ENCODE data around the gene GCFC2.

GCFC2 gene

DNA sequence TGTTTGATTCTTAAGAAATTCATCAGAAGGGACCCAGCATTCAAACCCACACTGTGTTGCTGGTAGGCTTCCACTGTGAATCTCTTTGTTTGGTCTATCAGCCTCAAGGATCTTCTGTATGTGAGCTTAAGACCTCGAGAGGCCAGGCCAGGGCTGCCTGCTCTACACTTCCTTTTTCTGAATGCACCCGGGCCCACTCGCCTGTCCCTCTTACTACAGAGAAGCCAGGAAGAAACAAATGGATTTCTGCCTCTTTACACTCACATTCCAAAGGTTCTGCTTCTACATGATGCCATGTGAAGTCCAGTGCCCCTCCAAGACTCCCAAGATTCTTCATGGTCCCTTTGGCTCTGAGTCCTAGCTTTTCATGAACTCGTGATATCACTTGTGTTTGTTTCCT lies 89.5 kb downstream of the GCFC2 start:
- no peak for DNase-seq

DNA sequence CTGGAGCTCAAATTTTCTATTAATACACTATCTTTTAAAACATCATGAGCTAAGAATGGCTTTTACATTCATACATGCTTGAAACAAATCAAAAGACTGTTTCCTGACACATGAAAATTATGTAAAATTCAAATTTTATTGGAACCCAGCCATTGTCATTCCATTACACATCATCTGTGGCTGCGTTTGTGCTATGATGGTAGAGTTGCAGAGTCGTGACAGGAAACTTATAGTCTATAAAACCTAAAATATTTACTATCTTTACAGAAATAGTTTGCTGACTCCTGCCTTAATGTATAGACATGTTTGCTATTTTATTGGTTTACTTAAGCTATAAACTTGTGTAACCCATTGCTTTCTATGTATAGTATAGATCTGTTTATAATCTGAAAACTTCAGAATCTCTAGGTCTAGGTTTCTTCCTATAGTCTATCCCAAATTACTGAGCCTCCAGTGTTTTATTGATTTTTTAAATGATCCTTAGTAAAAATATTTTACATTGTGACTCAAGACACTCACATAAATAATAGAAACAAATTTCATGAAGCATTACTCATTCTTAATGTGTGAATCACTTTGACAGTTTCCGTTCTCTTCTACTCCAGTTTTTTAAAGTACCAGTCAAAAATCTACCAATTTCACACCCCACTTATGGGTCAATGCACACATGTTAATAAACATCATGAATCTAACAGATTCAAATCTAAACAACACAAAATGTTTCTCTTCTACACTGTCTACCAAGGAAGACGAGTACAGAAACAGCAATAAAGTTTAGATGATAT lies 90.6 kb downstream of the GCFC2 start:
- no peak for DNase-seq

GRCh38 chr2:75616933-75617332 lies 93.8 kb downstream of the GCFC2 start:
- DNase-seq, result no peak

GRCh38 chr2:75616406-75616805 lies 94.3 kb downstream of the GCFC2 start:
- no peak for DNase-seq

DNA sequence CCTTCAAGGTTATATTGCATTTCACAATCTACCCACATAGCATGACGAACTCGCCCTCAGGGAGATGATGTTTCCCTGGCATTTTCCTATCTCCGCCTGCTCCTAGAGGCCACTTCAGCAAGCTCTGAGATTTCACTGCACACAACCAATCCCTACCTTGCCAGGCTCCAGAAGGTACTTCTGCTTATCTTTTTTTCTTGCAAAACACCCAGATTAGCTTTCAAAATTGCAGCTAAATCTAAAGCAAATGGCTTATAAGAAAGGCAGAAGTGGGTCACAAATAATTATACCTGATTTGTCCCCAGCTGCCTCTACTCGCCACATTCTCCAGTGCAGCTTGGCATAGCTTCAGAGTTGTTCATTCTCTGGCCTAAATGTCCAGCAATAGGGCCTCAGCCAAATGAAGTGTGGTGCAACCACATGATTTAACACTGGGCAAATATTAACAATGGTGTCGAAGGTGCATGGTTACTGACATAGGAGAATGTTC lies 96.5 kb downstream of the GCFC2 start:
- no peak for DNase-seq

GRCh38 chr2:75612862-75613243 lies 97.9 kb downstream of the GCFC2 start:
- no peak for DNase-seq
